Astrocyte of the spinal cord (primary cell): ENCODE results near the gene ARSB.

Experiments
- DNase-seq: peaks from one replicate; pipeline ENCODE4 v3.0.0; 2011; ENCODE audit warnings: low read depth, low spot score
- H3K4me3 ChIP-seq: 2 replicates; pipeline ENCODE4 v1.5.1; 2011; ENCODE audit warnings: low read depth, mild to moderate bottlenecking, low read length, moderate library complexity
- in situ Hi-C: cut with HindIII; loops from 2 replicates; pipeline ENCODE4 v1.10.0; 2017; ENCODE audit warnings: low sequenced_read_pairs
- TF ChIP-seq, protein P1 (sequence below): IDR thresholded peaks from 2 replicates; pipeline ENCODE4 v1.5.1; 2012; ENCODE audit warnings: low read depth, mild to moderate bottlenecking, low read length, inconsistent platforms

Gene ARSB

DNA sequence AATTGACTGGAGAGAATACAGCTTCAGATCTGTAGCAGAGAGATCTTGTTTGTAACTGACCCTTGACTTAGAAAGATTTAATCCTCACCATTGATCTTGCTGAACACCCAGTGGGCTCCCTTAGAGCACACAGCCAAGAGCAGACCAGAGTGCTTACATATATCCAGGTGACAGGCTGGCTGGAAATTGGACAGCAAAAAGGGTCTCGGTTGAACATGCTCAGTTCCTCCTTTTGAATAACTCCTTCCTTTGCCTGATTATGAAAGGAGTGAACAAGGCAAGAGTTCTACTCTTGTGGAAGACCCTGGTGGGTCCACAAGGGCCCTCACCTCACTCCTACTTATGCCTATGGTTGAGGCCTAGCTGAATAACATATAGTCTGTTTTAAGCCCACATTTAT lies 202.4 kb downstream of the ARSB start:
- no peak overlapping the region for H3K4me3 ChIP-seq
- TF ChIP-seq, protein P1, sequence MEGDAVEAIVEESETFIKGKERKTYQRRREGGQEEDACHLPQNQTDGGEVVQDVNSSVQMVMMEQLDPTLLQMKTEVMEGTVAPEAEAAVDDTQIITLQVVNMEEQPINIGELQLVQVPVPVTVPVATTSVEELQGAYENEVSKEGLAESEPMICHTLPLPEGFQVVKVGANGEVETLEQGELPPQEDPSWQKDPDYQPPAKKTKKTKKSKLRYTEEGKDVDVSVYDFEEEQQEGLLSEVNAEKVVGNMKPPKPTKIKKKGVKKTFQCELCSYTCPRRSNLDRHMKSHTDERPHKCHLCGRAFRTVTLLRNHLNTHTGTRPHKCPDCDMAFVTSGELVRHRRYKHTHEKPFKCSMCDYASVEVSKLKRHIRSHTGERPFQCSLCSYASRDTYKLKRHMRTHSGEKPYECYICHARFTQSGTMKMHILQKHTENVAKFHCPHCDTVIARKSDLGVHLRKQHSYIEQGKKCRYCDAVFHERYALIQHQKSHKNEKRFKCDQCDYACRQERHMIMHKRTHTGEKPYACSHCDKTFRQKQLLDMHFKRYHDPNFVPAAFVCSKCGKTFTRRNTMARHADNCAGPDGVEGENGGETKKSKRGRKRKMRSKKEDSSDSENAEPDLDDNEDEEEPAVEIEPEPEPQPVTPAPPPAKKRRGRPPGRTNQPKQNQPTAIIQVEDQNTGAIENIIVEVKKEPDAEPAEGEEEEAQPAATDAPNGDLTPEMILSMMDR = no peak
- in situ Hi-C loops = no loop called here
- DNase-seq = no peak

DNA sequence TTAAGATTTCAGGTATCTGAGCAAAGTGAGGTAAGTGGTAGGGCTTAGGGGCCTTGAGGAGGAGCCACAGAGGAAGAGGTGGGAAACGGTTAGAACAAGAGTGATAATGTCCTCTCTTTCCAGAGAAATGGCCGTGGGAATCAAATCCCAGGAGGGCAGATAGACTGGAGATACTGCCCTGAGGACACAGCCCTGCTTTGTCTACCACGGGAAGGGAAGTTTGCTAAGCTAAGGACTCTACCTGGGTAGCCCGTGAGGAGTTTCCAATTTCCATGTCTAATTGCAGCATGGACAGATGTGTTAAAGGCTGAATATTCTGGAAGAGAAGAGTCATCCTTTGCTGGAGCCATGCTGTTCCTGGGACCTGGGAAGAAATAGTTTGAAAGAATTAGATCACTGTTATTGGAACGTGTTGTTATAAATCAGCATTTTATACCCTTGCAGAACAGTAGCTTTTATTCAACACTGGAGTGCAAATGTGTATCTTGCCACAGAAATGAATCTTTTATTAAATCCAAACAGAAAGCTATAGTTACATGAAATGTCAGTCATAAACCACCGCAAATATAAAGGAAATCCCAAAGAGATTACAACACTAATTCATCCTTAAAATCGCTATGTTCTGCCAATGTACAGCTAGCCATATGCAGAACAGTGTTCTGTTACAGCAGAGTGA lies 203.4 kb downstream of the ARSB start:
- TF ChIP-seq, protein P1 = no peak
- in situ Hi-C loops = no loop called here
- no peak overlapping the region for H3K4me3 ChIP-seq
- no peak for DNase-seq

DNA sequence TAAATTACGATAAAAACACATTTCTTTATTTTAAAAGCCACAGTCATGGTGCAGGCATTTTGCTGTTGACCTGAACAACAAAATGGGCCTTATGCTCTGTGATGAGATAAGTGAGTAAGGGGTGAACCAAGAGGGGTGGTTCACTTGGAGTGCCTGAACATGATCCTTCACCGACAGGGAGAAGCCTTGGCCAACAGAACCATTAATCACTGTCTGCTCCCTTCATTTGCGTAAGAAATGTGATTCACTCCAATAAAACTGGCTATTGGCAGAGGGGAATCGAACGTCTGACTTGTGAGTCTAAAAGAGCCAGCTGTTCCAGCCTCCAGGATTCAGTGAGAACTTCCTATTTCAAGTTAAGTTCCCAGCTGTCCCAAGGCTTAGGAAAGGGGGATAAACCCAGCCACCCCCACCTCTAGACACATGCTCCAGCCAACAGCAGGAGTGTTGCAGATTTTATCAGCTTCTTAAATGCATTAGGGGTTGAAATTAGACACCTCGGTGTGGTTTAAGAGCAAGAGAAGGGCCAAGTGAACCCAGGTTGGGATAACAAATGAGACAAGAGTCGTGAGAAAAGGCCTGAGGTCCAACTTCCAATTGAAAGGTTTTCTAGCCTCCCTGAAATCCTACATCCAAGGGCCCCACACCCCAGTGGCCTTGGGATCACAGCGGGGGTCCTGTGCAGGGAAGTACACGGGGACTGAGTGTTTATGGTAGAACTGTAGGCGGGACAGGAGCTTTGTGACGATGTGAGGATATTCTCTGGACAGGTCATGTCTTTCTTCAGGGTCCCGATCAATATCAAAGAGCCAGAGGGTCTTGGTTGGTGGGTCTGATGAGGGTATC lies 205.1 kb downstream of the ARSB start:
- peak; percentile 59 for DNase-seq
- TF ChIP-seq, protein P1 = no peak
- no peak overlapping the region for H3K4me3 ChIP-seq
- in situ Hi-C loops = no loop called here

DNA sequence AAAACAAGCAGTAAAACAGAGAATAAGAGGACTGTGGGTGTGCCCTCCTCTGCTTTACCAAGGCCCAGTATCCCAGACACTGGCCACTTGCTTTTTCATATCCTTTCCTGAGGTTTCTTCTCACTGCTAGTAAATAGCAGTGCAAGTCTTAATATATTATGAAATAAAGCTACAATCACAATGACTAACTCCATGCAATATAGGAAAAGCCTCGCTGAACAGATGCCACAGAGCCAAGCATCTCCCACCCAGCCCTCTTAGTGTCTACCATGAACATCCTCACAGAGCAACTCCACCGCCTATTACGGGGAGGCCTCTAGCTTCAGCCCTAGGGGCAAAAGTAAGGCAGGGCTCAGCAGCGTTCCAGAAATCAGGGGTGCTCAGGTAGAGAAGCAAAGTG lies 205.8 kb downstream of the ARSB start:
- TF ChIP-seq, protein P1 = no peak
- no peak overlapping the region for H3K4me3 ChIP-seq
- in situ Hi-C loops = no loop called here
- no peak for DNase-seq

DNA sequence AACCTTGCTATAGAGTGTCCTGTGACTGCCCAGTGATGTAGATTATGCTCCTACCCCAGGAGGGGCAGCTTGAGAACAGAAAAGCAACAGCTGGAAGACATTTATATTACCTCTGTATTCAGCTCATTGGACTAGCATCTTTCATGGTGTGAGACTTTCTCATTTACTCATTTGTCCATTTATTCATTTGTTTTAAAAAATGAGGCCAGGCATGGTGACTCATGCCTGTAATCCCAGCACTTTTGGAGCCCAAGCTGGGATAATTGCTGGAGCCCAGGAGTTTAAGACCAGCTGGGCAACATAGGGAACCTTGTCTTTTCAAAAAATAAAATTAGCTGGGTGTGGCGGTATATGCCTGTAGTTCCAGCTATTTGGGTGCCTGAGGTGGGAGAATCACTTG lies 206.6 kb downstream of the ARSB start:
- no peak overlapping the region for H3K4me3 ChIP-seq
- peak; percentile 61 for DNase-seq
- TF ChIP-seq, protein P1 = no peak
- in situ Hi-C loops = no loop called here

DNA sequence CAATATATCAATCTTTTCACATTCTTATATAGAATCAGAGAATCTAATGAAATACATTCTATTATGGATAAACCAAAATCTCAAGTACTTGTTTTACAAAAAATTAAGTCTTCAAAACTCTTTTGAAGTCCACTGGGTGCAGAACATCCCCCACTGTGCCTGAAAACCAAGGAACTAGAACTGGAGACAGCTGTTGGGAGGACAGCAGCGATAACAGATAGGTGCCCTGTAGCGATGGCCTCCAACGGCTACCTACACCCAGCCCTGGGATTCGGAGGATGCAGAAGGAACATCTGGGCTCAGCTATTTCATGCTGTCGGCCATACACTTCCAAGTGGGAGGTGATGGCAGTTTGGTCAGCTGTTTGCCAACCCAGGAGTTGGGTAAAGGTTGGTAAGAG lies 207.2 kb downstream of the ARSB start:
- DNase-seq = no peak
- in situ Hi-C loops = no loop called here
- no peak overlapping the region for H3K4me3 ChIP-seq
- TF ChIP-seq, protein P1 = no peak
